ENCODE results near the gene SLX1A. TPM values are rescaled to one million over a fixed set of nuclear protein-coding genes. Genes with fewer than 3 reads are reported as not detected.
"Not testable (repeated sequence)": the region's sequence is repeated elsewhere in the genome, so short reads cannot be mapped to it uniquely, and the experiment has no call there.

SLX1A gene
- total and polyA plus RNA-seq, 5 donors from 2014 or later, result 50.3 to 136 (median 100) TPM

DNA sequence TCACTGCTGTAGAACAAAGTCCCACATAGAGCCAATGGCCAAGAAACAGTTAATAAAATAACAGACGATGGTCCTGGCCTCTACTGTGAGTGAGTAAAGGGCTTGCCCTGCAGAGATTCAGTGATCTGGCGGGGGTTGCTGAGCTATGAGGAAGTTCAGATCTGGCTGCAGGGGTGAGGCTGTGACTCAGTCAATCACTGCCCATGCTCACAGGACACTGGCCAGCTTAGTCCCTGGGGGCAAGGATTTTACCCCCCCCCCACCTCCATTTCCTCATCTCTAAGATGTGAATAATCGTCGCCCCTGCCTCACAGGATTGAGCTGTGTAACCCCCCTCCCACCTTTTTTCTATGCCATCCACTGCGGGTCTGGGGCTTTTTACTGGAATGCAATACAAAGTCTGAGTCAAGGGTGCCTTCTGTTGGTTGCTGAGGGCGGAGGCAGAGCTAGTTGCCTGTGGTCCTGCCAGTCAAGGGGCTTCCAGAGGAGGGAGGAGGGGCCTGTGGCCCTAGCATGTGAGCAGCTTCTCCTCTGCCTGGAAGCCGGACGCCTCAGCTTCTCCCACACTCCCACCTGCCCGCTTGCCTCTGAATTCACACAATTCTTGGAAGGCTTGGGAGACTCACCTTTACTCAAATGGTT, 13.5 kb downstream of the SLX1A start:
- not testable (repeated sequence) for H3K4me3 Mint-ChIP-seq; H3K27me3 Mint-ChIP-seq; H3K9me3 ChIP-seq (ENCODE audit: control insufficient read depth in 2 of 2, low read length in 2 of 2); H3K4me3 ChIP-seq (ENCODE audit: low read depth, low read length); H3K27ac Mint-ChIP-seq; H3K4me1 Mint-ChIP-seq; H3K9me3 Mint-ChIP-seq; H3K4me1 ChIP-seq (ENCODE audit: control insufficient read depth, insufficient read depth, low read length, poor library complexity, severe bottlenecking); H3K27me3 ChIP-seq (ENCODE audit: control insufficient read depth, insufficient read depth, low read length); DNase-seq; H3K36me3 ChIP-seq (ENCODE audit: control insufficient read depth, insufficient read depth, low read length); H3K27ac ChIP-seq (ENCODE audit: insufficient read depth, low read length, poor library complexity, severe bottlenecking); H3K36me3 Mint-ChIP-seq
- peak; percentile 20 to 43 for ATAC-seq (ENCODE audit: low read depth in 2 of 2)

DNA sequence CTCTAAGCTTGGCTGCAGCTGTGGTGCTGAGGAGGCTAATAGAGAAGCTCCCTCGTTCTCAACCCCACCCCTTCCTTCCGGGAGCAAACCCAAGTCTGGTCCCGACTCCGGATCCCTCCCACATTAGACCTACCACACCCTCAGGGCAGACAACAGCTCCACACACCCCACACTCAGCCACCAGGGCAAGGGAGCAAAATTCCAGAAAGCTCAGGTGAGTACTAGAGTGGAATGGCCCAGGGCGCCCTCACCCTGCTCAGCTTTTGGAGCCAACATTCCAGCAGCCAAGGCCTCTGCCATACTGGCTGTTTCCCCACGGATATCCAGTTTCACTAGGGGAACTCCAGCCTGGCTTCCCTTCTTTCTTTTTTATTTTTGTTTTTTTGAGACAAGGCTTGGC, 15.4 kb downstream of the SLX1A start:
- DNase-seq, result not testable (repeated sequence)

GRCh38 chr16:30211414-30211813, 17.7 kb downstream of the SLX1A start:
- not testable (repeated sequence) for H3K27me3 ChIP-seq (ENCODE audit: control insufficient read depth, insufficient read depth, low read length); H3K9me3 ChIP-seq (ENCODE audit: control insufficient read depth in 2 of 2, low read length in 2 of 2); H3K4me3 Mint-ChIP-seq; H3K4me3 ChIP-seq (ENCODE audit: low read depth, low read length); H3K27me3 Mint-ChIP-seq; H3K4me1 Mint-ChIP-seq; H3K27ac Mint-ChIP-seq; H3K36me3 ChIP-seq (ENCODE audit: control insufficient read depth, insufficient read depth, low read length); DNase-seq; H3K4me1 ChIP-seq (ENCODE audit: control insufficient read depth, insufficient read depth, low read length, poor library complexity, severe bottlenecking); H3K36me3 Mint-ChIP-seq; H3K9me3 Mint-ChIP-seq; H3K27ac ChIP-seq (ENCODE audit: insufficient read depth, low read length, poor library complexity, severe bottlenecking)
- ATAC-seq (ENCODE audit: low read depth in 2 of 2), result peak; percentile 48 to 54

More for the DNA sequence above, 15.4 kb downstream of the SLX1A start:
- not testable (repeated sequence) for H3K27ac Mint-ChIP-seq; H3K27ac ChIP-seq (ENCODE audit: insufficient read depth, low read length, poor library complexity, severe bottlenecking); H3K9me3 ChIP-seq (ENCODE audit: control insufficient read depth in 2 of 2, low read length in 2 of 2); H3K4me1 ChIP-seq (ENCODE audit: control insufficient read depth, insufficient read depth, low read length, poor library complexity, severe bottlenecking); H3K36me3 ChIP-seq (ENCODE audit: control insufficient read depth, insufficient read depth, low read length); H3K27me3 Mint-ChIP-seq; H3K4me1 Mint-ChIP-seq; H3K4me3 Mint-ChIP-seq; H3K9me3 Mint-ChIP-seq; H3K4me3 ChIP-seq (ENCODE audit: low read depth, low read length); H3K36me3 Mint-ChIP-seq; H3K27me3 ChIP-seq (ENCODE audit: control insufficient read depth, insufficient read depth, low read length)
- peak in 1 of 2 donors; percentile 49 for ATAC-seq (ENCODE audit: low read depth in 2 of 2)

- H3K36me3 Mint-ChIP-seq; DNase-seq; H3K9me3 ChIP-seq (ENCODE audit: control insufficient read depth in 2 of 2, low read length in 2 of 2); H3K27me3 Mint-ChIP-seq; H3K9me3 Mint-ChIP-seq; H3K4me3 ChIP-seq (ENCODE audit: low read depth, low read length); H3K36me3 ChIP-seq (ENCODE audit: control insufficient read depth, insufficient read depth, low read length); ATAC-seq (ENCODE audit: low read depth in 2 of 2); H3K4me1 Mint-ChIP-seq; H3K4me3 Mint-ChIP-seq; H3K27me3 ChIP-seq (ENCODE audit: control insufficient read depth, insufficient read depth, low read length); H3K4me1 ChIP-seq (ENCODE audit: control insufficient read depth, insufficient read depth, low read length, poor library complexity, severe bottlenecking); H3K27ac Mint-ChIP-seq; H3K27ac ChIP-seq (ENCODE audit: insufficient read depth, low read length, poor library complexity, severe bottlenecking): not testable (repeated sequence)
Measured at GRCh38 chr16:30217082-30217481, 23.4 kb downstream of the SLX1A start.

Other genes with a start within 250 kb of the SLX1A start
- 76.7 TPM for gene TMEM219, start 231.8 kb upstream of the SLX1A start, total RNA-seq
- 100 to 1,000 TPM; 193 to 261 (median 221) TPM for gene TMEM219, start 231.8 kb upstream of the SLX1A start, polyA plus RNA-seq
- 30.0 TPM for gene TAOK2, start 220.0 kb upstream of the SLX1A start, total RNA-seq
- gene TAOK2, start 220.0 kb upstream of the SLX1A start, polyA plus RNA-seq, result 1 to 10 TPM; 2.1 to 3.5 (median 2.9) TPM
- gene HIRIP3, start 198.3 kb upstream of the SLX1A start, total RNA-seq, result 12.4 TPM
- gene HIRIP3, start 198.3 kb upstream of the SLX1A start, polyA plus RNA-seq, result 10 to 100 TPM; 13.9 to 19.9 (median 16.2) TPM
- 105 TPM for gene INO80E, start 197.6 kb upstream of the SLX1A start, total RNA-seq
- gene INO80E, start 197.6 kb upstream of the SLX1A start, polyA plus RNA-seq, result 1 to 10 TPM; 5.0 to 8.9 (median 6.0) TPM
- not detected for gene DOC2A, start 182.8 kb upstream of the SLX1A start, total RNA-seq
- not detected for gene DOC2A, start 182.8 kb upstream of the SLX1A start, polyA plus RNA-seq
- gene C16orf92, start 170.7 kb upstream of the SLX1A start, total RNA-seq, result not detected
- not detected for gene C16orf92, start 170.7 kb upstream of the SLX1A start, polyA plus RNA-seq
- not detected for gene TLCD3B, start 162.6 kb upstream of the SLX1A start, total RNA-seq
- gene TLCD3B, start 162.6 kb upstream of the SLX1A start, polyA plus RNA-seq, result not detected
- 430 TPM for gene ALDOA, start 128.1 kb upstream of the SLX1A start, total RNA-seq
- 1,000 to 10,000 TPM; 1,129 to 1,243 (median 1,151) TPM for gene ALDOA, start 128.1 kb upstream of the SLX1A start, polyA plus RNA-seq
- gene PPP4C, start 117.9 kb upstream of the SLX1A start, total RNA-seq, result 97.0 TPM
- gene PPP4C, start 117.9 kb upstream of the SLX1A start, polyA plus RNA-seq, result 100 to 1,000 TPM; 232 to 289 (median 262) TPM
- gene TBX6, start 102.0 kb upstream of the SLX1A start, total RNA-seq, result 0.42 TPM
- gene TBX6, start 102.0 kb upstream of the SLX1A start, polyA plus RNA-seq, result under 1 TPM in 1 of 4 donors, not detected in 3; 0.29 TPM
- gene YPEL3, start 97.7 kb upstream of the SLX1A start, total RNA-seq, result 121 TPM
- gene YPEL3, start 97.7 kb upstream of the SLX1A start, polyA plus RNA-seq, result 100 to 1,000 TPM; 245 to 319 (median 297) TPM
- gene GDPD3, start 80.3 kb upstream of the SLX1A start, total RNA-seq, result 26.7 TPM
- under 1 TPM in 2 of 4 donors, not detected in 2; 0.13 to 0.28 TPM for gene GDPD3, start 80.3 kb upstream of the SLX1A start, polyA plus RNA-seq
- gene MAPK3, start 70.7 kb upstream of the SLX1A start, total RNA-seq, result 71.4 TPM
- 10 to 100 TPM in 1 of 4 donors, 1 to 10 TPM in 3; 7.3 to 12.6 (median 9.1) TPM for gene MAPK3, start 70.7 kb upstream of the SLX1A start, polyA plus RNA-seq
- 850 TPM for gene CORO1A, start 10.3 kb upstream of the SLX1A start, total RNA-seq
- 1,000 to 10,000 TPM; 1,269 to 1,770 (median 1,540) TPM for gene CORO1A, start 10.3 kb upstream of the SLX1A start, polyA plus RNA-seq
- 58.2 TPM for gene BOLA2B, start 209 bp upstream of the SLX1A start, total RNA-seq
- gene BOLA2B, start 209 bp upstream of the SLX1A start, polyA plus RNA-seq, result 100 to 1,000 TPM; 163 to 225 (median 191) TPM
- 19.3 TPM for gene SULT1A3, start 5.4 kb downstream of the SLX1A start, total RNA-seq
- 1 to 10 TPM in 1 of 4 donors, under 1 TPM in 2, not detected in 1; 0.71 to 1.5 (median 0.91) TPM for gene SULT1A3, start 5.4 kb downstream of the SLX1A start, polyA plus RNA-seq
- 30.5 TPM for gene NPIPB13, start 54.6 kb downstream of the SLX1A start, total RNA-seq
- 1 to 10 TPM in 1 of 4 donors, under 1 TPM in 3; 0.68 to 1.0 (median 0.86) TPM for gene NPIPB13, start 54.6 kb downstream of the SLX1A start, polyA plus RNA-seq
- gene CD2BP2, start 161.4 kb downstream of the SLX1A start, total RNA-seq, result 46.7 TPM
- gene CD2BP2, start 161.4 kb downstream of the SLX1A start, polyA plus RNA-seq, result 10 to 100 TPM; 33.5 to 42.1 (median 37.2) TPM
- gene TBC1D10B, start 176.6 kb downstream of the SLX1A start, total RNA-seq, result 32.2 TPM
- gene TBC1D10B, start 176.6 kb downstream of the SLX1A start, polyA plus RNA-seq, result 10 to 100 TPM in 1 of 4 donors, 1 to 10 TPM in 3; 7.1 to 11.7 (median 8.2) TPM
- gene MYL11, start 180.9 kb downstream of the SLX1A start, total RNA-seq, result 4.1 TPM
- gene MYL11, start 180.9 kb downstream of the SLX1A start, polyA plus RNA-seq, result 1 to 10 TPM in 1 of 4 donors, not detected in 3; 1.7 TPM
- gene SEPTIN1, start 188.7 kb downstream of the SLX1A start, total RNA-seq, result 198 TPM
- gene SEPTIN1, start 188.7 kb downstream of the SLX1A start, polyA plus RNA-seq, result 100 to 1,000 TPM; 157 to 205 (median 170) TPM
- gene ZNF48, start 201.5 kb downstream of the SLX1A start, total RNA-seq, result 6.0 TPM
- gene ZNF48, start 201.5 kb downstream of the SLX1A start, polyA plus RNA-seq, result 1 to 10 TPM; 4.5 to 8.0 (median 6.7) TPM
- gene ZNF771, start 213.7 kb downstream of the SLX1A start, total RNA-seq, result 2.3 TPM
- 1 to 10 TPM; 1.7 to 3.8 (median 3.3) TPM for gene ZNF771, start 213.7 kb downstream of the SLX1A start, polyA plus RNA-seq
- gene DCTPP1, start 236.2 kb downstream of the SLX1A start, total RNA-seq, result 20.1 TPM
- 100 to 1,000 TPM in 3 of 4 donors, 10 to 100 TPM in 1; 93.5 to 110 (median 103) TPM for gene DCTPP1, start 236.2 kb downstream of the SLX1A start, polyA plus RNA-seq